Smooth muscle cell (in vitro differentiated cells): ENCODE measurements around the gene FAM118B. TPM values are rescaled to one million over a fixed set of nuclear protein-coding genes. Genes with fewer than 3 reads are reported as not detected.

ENCODE experiments used
- DNase-seq: peaks from one replicate; lab custom pipeline; 2025; ENCODE audit not compliant: unreplicated experiment; lab: John Stamatoyannopoulos, UW
- H2AFZ ChIP-seq: fragments of 200-600 bp; sonication (generic); 2 replicates; pipeline ENCODE4 v1.6.0; 2016; ENCODE audit warnings: antibody characterized with exemption, low read depth, mild to moderate bottlenecking
- H3F3A ChIP-seq: fragments of 200-600 bp; sonication (generic); 2 replicates; pipeline ENCODE4 v1.6.0; 2017; ENCODE audit warnings: antibody characterized with exemption, low read depth
- H3K27ac ChIP-seq: fragments of 200-600 bp; sonication (generic); 2 replicates; pipeline ENCODE4 v1.5.1; 2016; ENCODE audit warnings: low read depth, mild to moderate bottlenecking
- H3K27me3 ChIP-seq: fragments of 200-600 bp; sonication (generic); 2 replicates; pipeline ENCODE4 v1.6.1; 2016; ENCODE audit warnings: low read depth, mild to moderate bottlenecking
- H3K36me3 ChIP-seq: fragments of 200-600 bp; sonication (generic); 2 replicates; pipeline ENCODE4 v1.5.1; 2016; ENCODE audit warnings: low read depth
- H3K4me1 ChIP-seq: fragments of 200-600 bp; sonication (generic); 2 replicates; pipeline ENCODE4 v1.5.1; 2016; ENCODE audit warnings: low read depth
- H3K4me2 ChIP-seq: fragments of 200-600 bp; sonication (generic); 2 replicates; pipeline ENCODE4 v1.6.0; 2016; ENCODE audit warnings: mild to moderate bottlenecking
- H3K4me3 ChIP-seq: fragments of 200-600 bp; sonication (generic); 2 replicates; pipeline ENCODE4 v1.5.1; 2016; ENCODE audit warnings: mild to moderate bottlenecking
- H3K79me2 ChIP-seq: fragments of 200-600 bp; sonication (generic); 2 replicates; pipeline ENCODE4 v1.6.0; 2016; ENCODE audit warnings: low read depth, mild to moderate bottlenecking
- H3K9ac ChIP-seq: fragments of 200-600 bp; sonication (generic); 2 replicates; pipeline ENCODE4 v1.6.0; 2016; ENCODE audit warnings: low read depth
- H3K9me3 ChIP-seq: fragments of 200-600 bp; sonication (generic); replicated peaks from 2 replicates; pipeline ENCODE4 v1.5.1; 2016; ENCODE audit warnings: low read depth
- H4K20me1 ChIP-seq: fragments of 200-600 bp; sonication (generic); 2 replicates; pipeline ENCODE4 v1.6.0; 2016; ENCODE audit warnings: low read depth
- CTCF ChIP-seq: fragments of 200-600 bp; sonication (generic); IDR thresholded peaks from 2 replicates; pipeline ENCODE4 v1.5.1; 2017; ENCODE audit warnings: borderline replicate concordance, mild to moderate bottlenecking, antibody characterized with exemption; ENCODE audit not compliant: insufficient read depth, poor library complexity, severe bottlenecking
- WGBS: methylation state at CpG from one replicate; pipeline ENCODE4 v1.1.7; 2016; ENCODE audit warnings: low lambda C conversion rate; 5-methylcytosine and 5-hydroxymethylcytosine counted together
- polyA plus RNA-seq: library from polyadenylated mRNA; unstranded; fragments of >200 nt; fragmentation: Nextera tagmentation; extraction: Ambion mirVana; gene quantifications from 2 replicates; pipeline ENCODE4 v1.2.1, GENCODE V29; 2016
- total RNA-seq: library from RNA; depleted of rRNA; stranded (reverse); fragments of >200 nt; gene quantifications from 2 replicates; pipeline ENCODE4 v1.2.3, GENCODE V29; 2014

Gene FAM118B
- total and polyA plus RNA-seq, 2 experiments from 2014 or later: 14.3 to 26.1 TPM

- 97% methylated on average over 10 of the region's 10 CpGs for WGBS
- no peak overlapping the region for H2AFZ ChIP-seq
- peaks cover 5% of the 10 kb centered on the region for H3K4me1 ChIP-seq
- no peak overlapping the region for H3K9ac ChIP-seq
- H4K20me1 ChIP-seq: peaks cover 5% of the 10 kb centered on the region
- no peaks in the 10 kb centered on the region for H3K36me3 ChIP-seq
- H3K27me3 ChIP-seq: no peaks in the 10 kb centered on the region
- H3K4me2 ChIP-seq: peak overlapping the region; percentile 91
- no peak overlapping the region for H3K4me3 ChIP-seq
- no peak overlapping the region for H3K27ac ChIP-seq
- no peak for DNase-seq
- TF ChIP-seq CTCF: no peak
- H3F3A ChIP-seq: no peaks in the 10 kb centered on the region
- H3K9me3 ChIP-seq: no peaks in the 10 kb centered on the region
- H3K79me2 ChIP-seq: peaks cover 3% of the 10 kb centered on the region
Measured at GRCh38 chr11:126281666-126282175, 70.1 kb downstream of the FAM118B start.

- Histone ChIP-seq H3K79me2 (peaks cover 3% of the 10 kb centered on the region), H3K4me2 (peak overlapping the region; percentile 91), H3K27ac (peak overlapping the region; percentile 78), H3K9me3 (no peaks in the 10 kb centered on the region), H3K27me3 (no peaks in the 10 kb centered on the region), H3K4me3 (peak overlapping the region; percentile 83), H3K36me3 (no peaks in the 10 kb centered on the region), H3K9ac (peak overlapping the region; percentile 65), H3K4me1 (peaks cover 5% of the 10 kb centered on the region), H2AFZ (peak overlapping the region; percentile 82), H4K20me1 (peaks cover 5% of the 10 kb centered on the region), H3F3A (no peaks in the 10 kb centered on the region)
- DNase-seq: no peak
- 8% methylated on average over 15 of the region's 15 CpGs for WGBS
- TF ChIP-seq CTCF: no peak
Measured at GRCh38 chr11:126282361-126282735, 70.8 kb downstream of the FAM118B start.

DNA sequence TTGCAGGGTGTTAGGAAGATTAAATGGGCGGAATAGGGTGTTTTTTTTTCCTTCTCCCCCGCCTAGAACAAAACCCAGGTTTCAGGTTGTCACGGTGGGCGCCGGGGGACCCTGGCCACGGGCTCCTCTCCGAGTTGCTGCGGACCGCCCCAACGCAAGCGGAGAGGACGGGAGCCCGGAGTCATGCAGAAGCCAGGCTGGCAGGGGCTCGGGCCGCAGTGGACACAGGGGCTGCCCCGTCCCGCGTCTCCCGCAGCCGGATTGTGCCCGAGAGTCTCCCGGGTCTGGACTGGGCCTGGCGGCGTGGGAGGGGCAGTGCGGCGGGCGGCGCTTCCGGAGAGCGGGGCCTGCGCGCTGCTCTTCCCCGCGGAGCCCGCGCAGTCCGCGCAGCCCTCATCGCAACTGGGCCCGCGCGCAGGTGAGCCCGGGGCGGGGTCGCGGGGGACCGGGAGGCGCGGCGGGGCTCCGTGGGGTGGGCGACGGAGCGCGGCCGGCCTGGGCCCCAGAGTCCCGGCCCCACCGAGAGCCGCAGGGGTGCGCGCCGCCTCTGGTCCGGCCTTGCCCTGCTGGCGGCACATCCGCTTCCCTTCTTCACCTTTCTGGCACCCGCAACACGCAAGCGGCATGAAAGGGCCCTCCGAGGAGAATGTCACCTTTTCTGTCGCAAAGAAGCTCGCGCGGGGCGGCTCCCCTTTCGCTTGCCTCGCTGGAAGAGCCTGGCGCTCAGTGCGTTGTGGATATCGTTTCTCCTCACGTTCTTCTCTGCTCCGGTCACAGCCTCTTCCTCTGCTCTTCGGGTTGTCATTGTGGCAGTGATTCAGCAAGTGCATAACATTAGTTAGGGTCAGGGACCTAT lies 71.4 kb downstream of the FAM118B start, which contains the start of gene TIRAP:
Gene TIRAP (plus strand): TSS at position 358 of the 856 bp plus-strand sequence. CDS start 7,802 bp downstream, outside the sequence.
- peaks cover 5% of the 10 kb centered on the region for H4K20me1 ChIP-seq
- under 1% methylated on average over 43 of the region's 82 CpGs for WGBS
- peaks cover 5% of the 10 kb centered on the region for H3K4me1 ChIP-seq
- H3K4me2 ChIP-seq: peak within 1 kb of the TSS; percentile 91
- no peaks in the 10 kb centered on the region for H3K27me3 ChIP-seq
- H3K27ac ChIP-seq: peak within 1 kb of the TSS; percentile 78
- peak within 1 kb of the TSS; percentile 97 for H2AFZ ChIP-seq
- no peaks in the 10 kb centered on the region for H3K36me3 ChIP-seq
- no peaks in the 10 kb centered on the region for H3K9me3 ChIP-seq
- no peaks in the 10 kb centered on the region for H3F3A ChIP-seq
- DNase-seq: peak; percentile 28
- no peak for TF ChIP-seq CTCF
- peak within 1 kb of the TSS; percentile 83 for H3K4me3 ChIP-seq
- peaks cover 3% of the 10 kb centered on the region for H3K79me2 ChIP-seq
- peak within 1 kb of the TSS; percentile 77 for H3K9ac ChIP-seq
